ENCODE results near the gene CEP104.

- TF ChIP-seq EZH2 (IDR thresholded peaks at IDR 0.05; ENCODE audit: low read length) (no peak), CTCF (optimal IDR thresholded peaks at IDR 0.05 in 1 of 3, IDR thresholded peaks at IDR 0.05 in 1 of 3, conservative IDR thresholded peaks at IDR 0.05 in 1 of 3; ENCODE audit: extremely low read depth in 1 of 3, insufficient read depth in 2 of 3, low read length in 3 of 3) (no peak)
Observed at GRCh38 chr1:3795453-3796214, 61.4 kb downstream of the CEP104 start.

All from keratinocyte (primary cell).